ENCODE data around the gene ST6GALNAC2. TPM values are rescaled to one million over a fixed set of nuclear protein-coding genes. Genes with fewer than 3 reads are reported as not detected.

Gene ST6GALNAC2
- total RNA-seq, 2 experiments from 2014 or later, result 3.4 to 3.9 TPM

- H3K9me3 Mint-ChIP-seq, result no peaks in the 10 kb centered on the region
- H3K4me1 Mint-ChIP-seq, result peaks cover 18% of the 10 kb centered on the region
- no peak for ATAC-seq (ENCODE audit: low read depth)
- peaks cover 2% of the 10 kb centered on the region for H3K36me3 Mint-ChIP-seq
- DNase-seq, result no peak
- H3K4me3 Mint-ChIP-seq, result no peak overlapping the region
- H3K27me3 Mint-ChIP-seq, result no peaks in the 10 kb centered on the region
- H3K27ac Mint-ChIP-seq, result no peak overlapping the region
- POLR2A ChIA-PET, result interaction anchor here (0.6 to 1.9 kb wide), 3 partner anchors 24 to 185 kb away, joined by 3 to 5 read pairs (median 3); partner anchors contain the start of gene SRSF2
These were observed 34.0 kb downstream of the ST6GALNAC2 start for GRCh38 chr17:76551685-76552084.

- Mint-ChIP-seq H3K4me1 (peaks cover 16% of the 10 kb centered on the region), H3K4me3 (peak overlapping the region; percentile 3), H3K9me3 (no peaks in the 10 kb centered on the region), H3K36me3 (peaks cover 2% of the 10 kb centered on the region), H3K27me3 (no peaks in the 10 kb centered on the region), H3K27ac (no peak overlapping the region)
- POLR2A ChIA-PET, result interaction anchor here (0.6 to 1.9 kb wide), 5 partner anchors 23 to 186 kb away, joined by 3 to 5 read pairs (median 3); partner anchors contain the start of gene SRSF2
- DNase-seq (no peak), ATAC-seq (ENCODE audit: low read depth) (no peak)
These were observed 34.7 kb downstream of the ST6GALNAC2 start for GRCh38 chr17:76550712-76551615.

GRCh38 chr17:76549539-76549938 lies 36.1 kb downstream of the ST6GALNAC2 start:
- Mint-ChIP-seq H3K9me3 (no peaks in the 10 kb centered on the region), H3K36me3 (peaks cover under 1% of the 10 kb centered on the region), H3K4me1 (peaks cover 8% of the 10 kb centered on the region), H3K27me3 (no peaks in the 10 kb centered on the region), H3K4me3 (no peak overlapping the region), H3K27ac (no peak overlapping the region)
- DNase-seq (no peak), ATAC-seq (ENCODE audit: low read depth) (no peak)
- POLR2A ChIA-PET, result no interaction called here

- ATAC-seq (ENCODE audit: low read depth) (no peak), DNase-seq (no peak)
- Mint-ChIP-seq H3K36me3 (no peaks in the 10 kb centered on the region), H3K27ac (no peak overlapping the region), H3K4me3 (no peak overlapping the region), H3K9me3 (no peaks in the 10 kb centered on the region), H3K4me1 (peaks cover 9% of the 10 kb centered on the region), H3K27me3 (no peaks in the 10 kb centered on the region)
- POLR2A ChIA-PET, result no interaction called here
These were observed 36.5 kb downstream of the ST6GALNAC2 start for GRCh38 chr17:76549215-76549518.

- Mint-ChIP-seq H3K9me3 (no peaks in the 10 kb centered on the region), H3K4me3 (no peak overlapping the region)
- DNase-seq, result no peak
These were observed 37.1 kb downstream of the ST6GALNAC2 start for GRCh38 chr17:76548378-76549214.

GRCh38 chr17:76547642-76548202 lies 37.9 kb downstream of the ST6GALNAC2 start:
- no peaks in the 10 kb centered on the region for H3K9me3 Mint-ChIP-seq
- ATAC-seq (ENCODE audit: low read depth), result no peak

More at GRCh38 chr17:76548378-76549214, 37.1 kb downstream of the ST6GALNAC2 start:
- Mint-ChIP-seq H3K4me1 (peaks cover 13% of the 10 kb centered on the region), H3K27me3 (peaks cover 3% of the 10 kb centered on the region), H3K36me3 (no peaks in the 10 kb centered on the region), H3K27ac (no peak overlapping the region)
- ATAC-seq (ENCODE audit: low read depth), result no peak
- POLR2A ChIA-PET, result no interaction called here

GRCh38 chr17:76547183-76547641 lies 38.4 kb downstream of the ST6GALNAC2 start:
- ATAC-seq (ENCODE audit: low read depth), result peak; percentile 88
- POLR2A ChIA-PET, result interaction anchor here (0.6 to 1.0 kb wide), 5 partner anchors 10 to 1348 kb away, joined by 3 to 5 read pairs (median 4); no protein-coding TSS in a partner anchor
- DNase-seq, result peak; percentile 60
- Mint-ChIP-seq H3K9me3 (no peaks in the 10 kb centered on the region), H3K36me3 (no peaks in the 10 kb centered on the region), H3K4me3 (no peak overlapping the region), H3K27me3 (peaks cover 4% of the 10 kb centered on the region), H3K4me1 (peaks cover 13% of the 10 kb centered on the region), H3K27ac (no peak overlapping the region)

More at GRCh38 chr17:76547642-76548202, 37.9 kb downstream of the ST6GALNAC2 start:
- H3K4me1 Mint-ChIP-seq, result peaks cover 13% of the 10 kb centered on the region
- H3K36me3 Mint-ChIP-seq, result no peaks in the 10 kb centered on the region
- POLR2A ChIA-PET, result interaction anchor here (0.6 to 1.0 kb wide), 3 partner anchors 9 to 1349 kb away, joined by 3 to 5 read pairs (median 4); no protein-coding TSS in a partner anchor
- H3K27ac Mint-ChIP-seq, result no peak overlapping the region
- H3K27me3 Mint-ChIP-seq, result peaks cover 3% of the 10 kb centered on the region
- DNase-seq, result no peak
- no peak overlapping the region for H3K4me3 Mint-ChIP-seq

GRCh38 chr17:76546556-76547182 lies 39.0 kb downstream of the ST6GALNAC2 start:
- Mint-ChIP-seq H3K27me3 (peaks cover 5% of the 10 kb centered on the region), H3K27ac (no peak overlapping the region), H3K9me3 (no peaks in the 10 kb centered on the region), H3K4me1 (peaks cover 11% of the 10 kb centered on the region), H3K36me3 (no peaks in the 10 kb centered on the region), H3K4me3 (no peak overlapping the region)
- POLR2A ChIA-PET, result interaction anchor here (0.6 to 1.2 kb wide), 6 partner anchors 10 to 1348 kb away, joined by 3 to 5 read pairs (median 4); no protein-coding TSS in a partner anchor
- ATAC-seq (ENCODE audit: low read depth) (peak; percentile 6), DNase-seq (no peak)

- peaks cover 5% of the 10 kb centered on the region for H3K27me3 Mint-ChIP-seq
- no peak overlapping the region for H3K27ac Mint-ChIP-seq
- H3K9me3 Mint-ChIP-seq, result no peaks in the 10 kb centered on the region
- no peak overlapping the region for H3K4me3 Mint-ChIP-seq
- DNase-seq, result no peak
- no peak for ATAC-seq (ENCODE audit: low read depth)
- peaks cover 10% of the 10 kb centered on the region for H3K4me1 Mint-ChIP-seq
- H3K36me3 Mint-ChIP-seq, result no peaks in the 10 kb centered on the region
- POLR2A ChIA-PET, result interaction anchor here (1.0 to 1.2 kb wide), 3 partner anchors 22 to 135 kb away, joined by 3 read pairs; no protein-coding TSS in a partner anchor
These were observed 39.6 kb downstream of the ST6GALNAC2 start for GRCh38 chr17:76545918-76546555.

GRCh38 chr17:76544546-76545365 lies 40.9 kb downstream of the ST6GALNAC2 start:
- DNase-seq (no peak), ATAC-seq (ENCODE audit: low read depth) (no peak)
- Mint-ChIP-seq H3K9me3 (no peaks in the 10 kb centered on the region), H3K36me3 (no peaks in the 10 kb centered on the region), H3K27me3 (peaks cover 5% of the 10 kb centered on the region), H3K4me3 (no peak overlapping the region), H3K27ac (no peak overlapping the region), H3K4me1 (peaks cover 12% of the 10 kb centered on the region)
- POLR2A ChIA-PET, result interaction anchor here (0.6 to 1.2 kb wide), 2 partner anchors 18 to 21 kb away, joined by 3 read pairs; no protein-coding TSS in a partner anchor

- POLR2A ChIA-PET, result interaction anchor here (0.6 to 0.8 kb wide), 2 partner anchors 13 to 19 kb away, joined by 3 read pairs; no protein-coding TSS in a partner anchor
- peaks cover 12% of the 10 kb centered on the region for H3K4me1 Mint-ChIP-seq
- H3K27ac Mint-ChIP-seq, result no peak overlapping the region
- H3K9me3 Mint-ChIP-seq, result no peaks in the 10 kb centered on the region
- DNase-seq (no peak), ATAC-seq (ENCODE audit: low read depth) (no peak)
- no peak overlapping the region for H3K4me3 Mint-ChIP-seq
- H3K27me3 Mint-ChIP-seq, result peaks cover 13% of the 10 kb centered on the region
- H3K36me3 Mint-ChIP-seq, result no peaks in the 10 kb centered on the region
These were observed 41.7 kb downstream of the ST6GALNAC2 start for GRCh38 chr17:76543826-76544545.

Measured in activated naive CD8-positive, alpha-beta T cell treated with anti-CD3 and anti-CD28 coated beads, Interleukin-2, amount 10 ng/mL, durations not matched to agents 7 days and 5 days (primary cell).